Activated CD8-positive, alpha-beta T cell treated with anti-CD3 and anti-CD28 coated beads, Interleukin-2, amount 10 ng/mL, durations not matched to agents 7 days and 5 days (primary cell): Measurements from ENCODE around the gene TSPYL4. TPM values are rescaled to one million over a fixed set of nuclear protein-coding genes. Genes with fewer than 3 reads are reported as not detected.

ENCODE experiments used
- ATAC-seq: fragments of 150-1000 bp; cut with Tn5 transposase; one replicate; pipeline ENCODE4 v1.10.0; 2021; ENCODE audit warnings: moderate library complexity
- CTCF ChIA-PET: fragments of 350-600 bp; sonication (Branson Sonifier 250); formaldehyde crosslinking; loops from one replicate; lab custom pipeline; 2021; ENCODE audit warnings: antibody characterized with exemption; lab: Charles Lee
- POLR2A ChIA-PET: fragments of 350-600 bp; sonication (Branson Sonifier 250); formaldehyde crosslinking; loops from one replicate; lab custom pipeline; 2021; ENCODE audit warnings: antibody characterized with exemption; lab: Charles Lee
- DNase-seq: peaks from one replicate; pipeline ENCODE4 v3.0.0-alpha.2; 2020
- H3K27ac Mint-ChIP-seq: one replicate; pipeline ENCODE4 v1.8.0; 2021; ENCODE audit warnings: mild to moderate bottlenecking, mixed read lengths
- H3K27me3 Mint-ChIP-seq: one replicate; pipeline ENCODE4 v1.8.0; 2021; ENCODE audit warnings: low read depth, mixed read lengths
- H3K36me3 Mint-ChIP-seq: one replicate; pipeline ENCODE4 v1.8.0; 2021; ENCODE audit warnings: low read depth, mixed read lengths
- H3K4me1 Mint-ChIP-seq: one replicate; pipeline ENCODE4 v1.8.0; 2021; ENCODE audit warnings: low read depth, mixed read lengths
- H3K4me3 Mint-ChIP-seq: one replicate; pipeline ENCODE4 v1.8.0; 2021; ENCODE audit warnings: mild to moderate bottlenecking, mixed read lengths
- H3K9me3 Mint-ChIP-seq: one replicate; pipeline ENCODE4 v1.8.0; 2022; ENCODE audit warnings: mixed read lengths; ENCODE audit not compliant: insufficient read depth
- total RNA-seq, 2 experiments: library from RNA; stranded (reverse); gene quantifications; one replicate each; pipeline ENCODE4 v1.2.3, GENCODE V29; 2021

The TSPYL4 gene
- total RNA-seq, 2 experiments from 2014 or later = 19.3 to 19.8 TPM

DNA sequence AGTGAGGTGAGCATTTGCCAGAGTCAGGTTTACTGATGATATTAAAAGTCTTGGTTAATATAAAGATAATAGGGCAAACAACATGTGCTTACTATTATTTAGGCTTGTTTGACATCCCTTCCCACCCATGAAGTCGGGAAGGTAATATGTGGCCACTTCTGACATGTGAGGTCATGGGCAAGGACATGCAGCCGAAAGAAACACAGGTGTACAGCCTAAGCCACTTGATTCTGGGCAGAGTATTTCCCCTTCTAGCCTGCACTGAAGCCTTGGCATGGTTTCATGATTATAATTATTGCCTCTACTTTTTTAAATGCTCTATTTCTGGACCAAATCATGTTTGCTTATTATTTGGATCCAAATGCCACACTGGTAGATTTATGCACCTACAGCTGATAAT lies 52.3 kb downstream of the TSPYL4 start:
- Mint-ChIP-seq H3K36me3 (no peaks in the 10 kb centered on the region), H3K9me3 (no peaks in the 10 kb centered on the region), H3K4me1 (no peaks in the 10 kb centered on the region), H3K27ac (no peak overlapping the region), H3K27me3 (no peaks in the 10 kb centered on the region), H3K4me3 (no peak overlapping the region)
- DNase-seq (no peak), ATAC-seq (no peak)
- ChIA-PET POLR2A (no interaction called here), CTCF (no interaction called here)

DNA sequence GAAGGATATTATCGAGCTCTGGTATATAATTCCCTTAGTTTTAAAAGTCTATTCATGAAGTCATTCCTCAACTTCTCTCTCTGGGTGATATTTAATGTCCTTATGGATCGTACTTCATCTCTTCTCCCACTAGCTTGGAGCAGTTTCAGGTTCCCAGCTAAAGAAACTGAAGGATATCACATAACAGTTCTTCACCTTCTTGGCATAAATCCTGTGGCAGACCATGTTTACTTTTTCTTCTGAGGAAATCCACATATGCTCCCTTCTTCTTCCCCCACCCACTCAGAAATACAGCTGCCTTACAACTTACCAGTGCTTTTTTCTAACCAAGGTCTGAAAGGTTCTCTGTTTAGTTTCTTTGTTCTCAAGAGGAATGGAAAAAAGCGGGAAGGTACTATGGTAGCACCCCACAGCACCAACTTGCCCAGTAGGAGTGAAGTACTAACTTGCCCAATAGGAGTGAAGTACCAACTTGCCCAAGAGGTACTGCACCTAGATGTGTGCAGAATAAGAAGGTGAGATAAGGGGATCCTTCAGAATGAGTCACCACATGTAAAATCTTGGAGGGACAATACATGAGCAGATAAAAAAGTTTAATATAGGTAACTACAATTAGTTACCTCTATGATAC lies 53.1 kb downstream of the TSPYL4 start:
- POLR2A ChIA-PET = no interaction called here
- ATAC-seq (no peak), DNase-seq (no peak)
- no peaks in the 10 kb centered on the region for H3K4me1 Mint-ChIP-seq
- CTCF ChIA-PET = no interaction called here
- no peak overlapping the region for H3K4me3 Mint-ChIP-seq
- no peaks in the 10 kb centered on the region for H3K27me3 Mint-ChIP-seq
- no peak overlapping the region for H3K27ac Mint-ChIP-seq
- H3K36me3 Mint-ChIP-seq = no peaks in the 10 kb centered on the region
- no peaks in the 10 kb centered on the region for H3K9me3 Mint-ChIP-seq

Other genes with a start within 250 kb of the TSPYL4 start
- under 1 TPM; 0.03 TPM for gene FRK, start 193.2 kb downstream of the TSPYL4 start, total RNA-seq
- 10 to 100 TPM; 29.5 to 32.9 TPM for gene NT5DC1, start 153.2 kb downstream of the TSPYL4 start, total RNA-seq
- not detected for gene COL10A1, start 127.9 kb downstream of the TSPYL4 start, total RNA-seq
- gene TSPYL1, start 25.9 kb upstream of the TSPYL4 start, total RNA-seq = 10 to 100 TPM; 37.8 to 38.4 TPM
- gene DSE, start 116.9 kb upstream of the TSPYL4 start, total RNA-seq = 1 to 10 TPM; 3.7 to 3.8 TPM
- gene CALHM6, start 207.3 kb upstream of the TSPYL4 start, total RNA-seq = 10 to 100 TPM; 19.3 to 20.6 TPM